Measurements from ENCODE around the gene MPPED2.
A peak's percentile ranks its signal among the peaks of the same experiment; 100 is the strongest.

Gene MPPED2

GRCh38 chr11:30586251-30587144 is at the start of gene MPPED2:
MPPED2 (minus strand) TSS chr11:30586353; CDS start chr11:30580373, 5,980 bp downstream.
- no peak for DNase-seq

- DNase-seq, result no peak
Measured at GRCh38 chr11:30635401-30635989, 49.3 kb upstream of the MPPED2 start.

GRCh38 chr11:30631148-30631547 is 45.0 kb upstream of the MPPED2 start:
- no peak for DNase-seq

- DNase-seq, result no peak
Measured at GRCh38 chr11:30619767-30620166, 33.6 kb upstream of the MPPED2 start.

GRCh38 chr11:30617762-30618161 is 31.6 kb upstream of the MPPED2 start:
- no peak for DNase-seq

GRCh38 chr11:30610628-30611027 is 24.5 kb upstream of the MPPED2 start:
- no peak for DNase-seq

GRCh38 chr11:30608534-30608933 is 22.4 kb upstream of the MPPED2 start:
- DNase-seq, result no peak

- peak; percentile 31 for DNase-seq
Measured at GRCh38 chr11:30605036-30605605, 19.0 kb upstream of the MPPED2 start.

GRCh38 chr11:30603357-30603756 is 17.2 kb upstream of the MPPED2 start:
- DNase-seq, result peak; percentile 30

GRCh38 chr11:30596832-30597231 is 10.7 kb upstream of the MPPED2 start:
- no peak for DNase-seq

- DNase-seq, result no peak
Measured at GRCh38 chr11:30595934-30596333, 9.8 kb upstream of the MPPED2 start.

- DNase-seq, result no peak
Measured at GRCh38 chr11:30594646-30595411, 8.7 kb upstream of the MPPED2 start.

GRCh38 chr11:30587269-30587812 is 1.2 kb upstream of the MPPED2 start:
- no peak for DNase-seq

GRCh38 chr11:30585892-30586250 is 282 bp downstream of the MPPED2 start:
- no peak for DNase-seq

- no peak for DNase-seq
Measured at GRCh38 chr11:30585125-30585891, 845 bp downstream of the MPPED2 start.

GRCh38 chr11:30583476-30584280 is 2.5 kb downstream of the MPPED2 start:
- no peak for DNase-seq

- no peak for DNase-seq
Measured at GRCh38 chr11:30582726-30583125, 3.4 kb downstream of the MPPED2 start.

GRCh38 chr11:30581675-30582074 is 4.5 kb downstream of the MPPED2 start:
- DNase-seq, result no peak

- DNase-seq, result no peak
Measured at GRCh38 chr11:30580573-30580972, 5.6 kb downstream of the MPPED2 start.

GRCh38 chr11:30579415-30580175 is 6.6 kb downstream of the MPPED2 start:
- no peak for DNase-seq

- DNase-seq, result no peak
Measured at GRCh38 chr11:30578406-30578805, 7.7 kb downstream of the MPPED2 start.
